Esophagus muscularis mucosa (tissue), 4 donors: ENCODE data around the gene ARID1B. TPM values are rescaled to one million over a fixed set of nuclear protein-coding genes. Genes with fewer than 3 reads are reported as not detected.

ENCODE experiments used
- DNase-seq: peaks from one replicate; pipeline ENCODE4 v3.0.0-alpha.2; 2017; ENCODE audit errors: extremely low spot score
- H3K27ac ChIP-seq, 4 donors: fragments of 200-600 bp; sonication (generic); replicated peaks in 1 of 4; 1 replicate in 3 of 4; 2 replicates in 1 of 4; pipeline ENCODE4 v1.5.1; 2016 to 2019; ENCODE audit warnings: mild to moderate bottlenecking in 1 of 4
- H3K27me3 ChIP-seq, 4 donors: fragments of 200-600 bp; sonication (generic); one replicate each; pipeline versions ENCODE4 v1.5.1 to v1.6.0; 2016 to 2019
- H3K36me3 ChIP-seq, 4 donors: fragments of 200-600 bp; sonication (generic); one replicate each; pipeline ENCODE4 v1.5.1; 2016 to 2019
- H3K4me1 ChIP-seq, 4 donors: fragments of 200-600 bp; sonication (generic); one replicate each; pipeline ENCODE4 v1.5.1; 2016 to 2019
- H3K4me3 ChIP-seq, 4 donors: fragments of 200-600 bp; sonication (generic); 1 replicate in 2 of 4; 2 replicates in 2 of 4; pipeline ENCODE4 v1.5.1; 2016 to 2019; ENCODE audit warnings: mild to moderate bottlenecking in 4 of 4, moderate library complexity in 1 of 4
- H3K9me3 ChIP-seq, 4 donors: fragments of 200-600 bp; sonication (generic); 1 replicate in 3 of 4; 2 replicates in 1 of 4; pipeline ENCODE4 v1.5.1; 2016 to 2019
- CTCF ChIP-seq, 3 experiments: fragments of 200-600 bp in 2 of 3; fragments of 450-650 bp in 1 of 3; sonication (generic) in 2 of 3; IDR thresholded peaks; one replicate each; pipeline ENCODE4 v1.5.1; 2017 to 2019; ENCODE audit warnings: antibody characterized with exemption in 3 of 3, mild to moderate bottlenecking in 2 of 3, moderate library complexity in 1 of 3
- EP300 ChIP-seq: sonication (generic); formaldehyde crosslinking; IDR thresholded peaks from one replicate; pipeline ENCODE4 v1.6.1; 2017; ENCODE audit warnings: antibody characterized with exemption
- POLR2A ChIP-seq: fragments of 450-650 bp; IDR thresholded peaks from one replicate; pipeline ENCODE4 v1.6.1; 2017; ENCODE audit warnings: antibody characterized with exemption, moderate library complexity, mild to moderate bottlenecking, low read depth
- POLR2AphosphoS5 ChIP-seq, 2 donors: sonication (generic); formaldehyde crosslinking; IDR thresholded peaks; one replicate each; pipeline ENCODE4 v1.6.1; 2017; ENCODE audit warnings: antibody characterized with exemption in 2 of 2
- WGBS: methylation state at CpG from one replicate; pipeline ENCODE4 v1.1.5; 2018; 5-methylcytosine and 5-hydroxymethylcytosine counted together
- intact Hi-C: fragments of 100-400 bp; cut with DNase I; formaldehyde crosslinking; loops from one replicate; pipeline ENCODE4 v1.15.1; 2023
- total RNA-seq, 4 donors: library from RNA; depleted of rRNA; stranded (reverse); fragments of >200 nt; gene quantifications; one replicate each; pipeline versions ENCODE4 v1.1.0 to v1.2.1, GENCODE V29; 2016

ARID1B gene
- total RNA-seq, 4 donors from 2014 or later = 55.0 to 87.2 (median 72.7) TPM

DNA sequence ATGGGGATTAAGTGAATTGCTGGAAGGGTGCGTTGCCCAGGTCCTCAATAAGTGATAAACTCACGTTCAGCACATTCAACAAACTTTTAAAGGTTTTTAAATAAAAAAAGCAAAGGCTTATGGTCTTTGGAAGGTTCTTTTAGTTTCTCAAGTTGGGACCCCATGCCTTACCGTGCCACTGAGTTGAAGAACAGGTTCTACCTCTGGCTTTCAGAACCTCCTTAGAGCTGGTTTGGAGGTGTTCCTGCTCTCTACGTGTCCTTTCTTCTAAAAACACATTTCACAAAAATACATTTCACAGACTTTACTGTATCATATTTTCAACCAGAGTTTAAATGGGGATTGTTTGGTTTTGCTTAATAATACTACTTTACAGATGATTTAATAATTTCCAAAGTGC is 29.0 kb downstream of the ARID1B start:
- TF ChIP-seq EP300 = no peak
- TF ChIP-seq POLR2A = no peak
- no peak for TF ChIP-seq POLR2AphosphoS5 (IDR thresholded peaks at IDR 0.05)
- no peak for TF ChIP-seq CTCF (IDR thresholded peaks at IDR 0.05)
- 87% methylated on average over 4 of the region's 4 CpGs for WGBS
- Histone ChIP-seq H3K27ac (no peak overlapping the region), H3K27me3 (no peaks in the 10 kb centered on the region), H3K36me3 (no peaks in the 10 kb centered on the region), H3K4me3 (no peak overlapping the region), H3K9me3 (no peaks in the 10 kb centered on the region), H3K4me1 (peaks cover 44 to 74% (median 72%) of the 10 kb centered on the region in 4 donors)
- intact Hi-C loops = no loop called here
- no peak for DNase-seq

DNA sequence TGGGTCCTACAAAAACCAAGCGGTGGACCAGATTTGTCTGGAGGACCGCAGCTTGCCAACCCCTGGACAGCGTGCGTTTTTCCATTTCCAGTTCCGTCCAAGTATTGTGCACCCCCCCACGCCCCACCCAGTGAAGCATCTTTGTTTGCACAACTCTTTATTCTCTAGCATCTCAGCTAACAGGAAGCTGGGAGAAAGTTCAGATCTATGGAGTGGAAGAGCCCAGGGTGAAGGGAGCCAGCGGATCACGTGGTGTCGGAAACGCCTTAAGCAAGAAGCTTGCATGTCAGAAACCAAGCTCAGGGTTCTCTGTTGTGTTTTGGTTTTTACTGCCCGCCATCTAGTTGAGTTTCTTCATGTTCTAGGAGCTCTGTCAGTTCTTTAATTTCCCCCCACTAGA is 29.9 kb downstream of the ARID1B start:
- H3K27ac ChIP-seq = no peak overlapping the region
- no peaks in the 10 kb centered on the region for H3K36me3 ChIP-seq
- intact Hi-C loops = no loop called here
- no peak for TF ChIP-seq EP300
- TF ChIP-seq CTCF (IDR thresholded peaks at IDR 0.05) = no peak
- TF ChIP-seq POLR2AphosphoS5 (IDR thresholded peaks at IDR 0.05) = no peak
- DNase-seq = no peak
- no peaks in the 10 kb centered on the region for H3K9me3 ChIP-seq
- H3K27me3 ChIP-seq = no peaks in the 10 kb centered on the region
- H3K4me3 ChIP-seq = no peak overlapping the region
- WGBS = 81% methylated on average over 11 of the region's 11 CpGs
- H3K4me1 ChIP-seq = peaks cover 46 to 75% (median 71%) of the 10 kb centered on the region in 4 donors

GRCh38 chr6:156807795-156808194 is 30.6 kb downstream of the ARID1B start:
- Histone ChIP-seq H3K4me3 (no peak overlapping the region), H3K27ac (no peak overlapping the region), H3K4me1 (peaks cover 41 to 72% (median 67%) of the 10 kb centered on the region in 4 donors), H3K9me3 (no peaks in the 10 kb centered on the region), H3K36me3 (no peaks in the 10 kb centered on the region), H3K27me3 (no peaks in the 10 kb centered on the region)
- WGBS = 73% methylated on average over 6 of the region's 6 CpGs
- TF ChIP-seq POLR2A (no peak), POLR2AphosphoS5 (IDR thresholded peaks at IDR 0.05) (no peak), EP300 (no peak), CTCF (IDR thresholded peaks at IDR 0.05) (no peak)
- no peak for DNase-seq
- intact Hi-C loops = no loop called here

DNA sequence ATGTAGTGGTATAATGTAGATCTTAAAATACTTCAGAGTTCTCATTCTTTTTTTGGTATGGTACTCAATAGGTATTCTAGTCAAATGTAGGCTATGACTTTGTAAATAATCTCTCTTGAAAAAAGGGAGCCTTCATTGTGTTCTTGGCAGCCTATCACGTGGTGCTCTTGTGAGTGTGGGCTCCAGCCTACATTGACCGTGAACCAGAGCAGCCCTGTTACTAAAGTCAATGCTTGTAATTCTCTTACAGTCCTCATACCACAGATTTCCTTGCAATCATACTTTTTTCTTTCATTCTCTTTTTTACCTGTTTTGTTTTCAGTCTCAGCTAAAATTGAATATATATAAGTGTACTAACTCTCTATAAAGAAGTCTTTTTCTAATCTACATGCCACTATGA is 31.1 kb downstream of the ARID1B start:
- DNase-seq = no peak
- Histone ChIP-seq H3K27me3 (no peaks in the 10 kb centered on the region), H3K27ac (no peak overlapping the region), H3K4me1 (peaks cover 41 to 70% (median 65%) of the 10 kb centered on the region in 4 donors), H3K36me3 (no peaks in the 10 kb centered on the region), H3K9me3 (no peaks in the 10 kb centered on the region), H3K4me3 (no peak overlapping the region)
- TF ChIP-seq EP300 = no peak
- TF ChIP-seq POLR2AphosphoS5 (IDR thresholded peaks at IDR 0.05) = no peak
- no peak for TF ChIP-seq POLR2A
- no peak for TF ChIP-seq CTCF (IDR thresholded peaks at IDR 0.05)
- intact Hi-C loops = no loop called here
- 14% methylated on average over 2 of the region's 2 CpGs for WGBS

- no peak for DNase-seq
- no peak for TF ChIP-seq EP300
- TF ChIP-seq POLR2A = no peak
- TF ChIP-seq POLR2AphosphoS5 (IDR thresholded peaks at IDR 0.05) = peak in 1 of 2 donors; percentile 57
- no peak for TF ChIP-seq CTCF (IDR thresholded peaks at IDR 0.05)
- no peaks in the 10 kb centered on the region for H3K27me3 ChIP-seq
- no peaks in the 10 kb centered on the region for H3K36me3 ChIP-seq
- peaks cover 48 to 77% (median 69%) of the 10 kb centered on the region in 4 donors for H3K4me1 ChIP-seq
- H3K9me3 ChIP-seq = no peaks in the 10 kb centered on the region
- intact Hi-C loops = no loop called here
- WGBS = 52% methylated on average over 4 of the region's 4 CpGs
- H3K4me3 ChIP-seq = no peak overlapping the region
- H3K27ac ChIP-seq = no peak overlapping the region
These were observed 31.9 kb downstream of the ARID1B start for GRCh38 chr6:156809034-156809433.
